H1 (cell line): Measurements from ENCODE around the gene PRICKLE2. TPM values are rescaled to one million over a fixed set of nuclear protein-coding genes. Genes with fewer than 3 reads are reported as not detected.

Experiments used
- CTCF ChIA-PET: fragments of 300-600 bp; sonication (Branson Sonifier 250); formaldehyde crosslinking; loops from one replicate; lab custom pipeline; 2021; ENCODE audit not compliant: partially characterized antibody; lab: Charles Lee
- POLR2A ChIA-PET: fragments of 300-600 bp; sonication (Branson Sonifier 250); formaldehyde crosslinking; loops from one replicate; lab custom pipeline; 2021; ENCODE audit warnings: inconsistent platforms; ENCODE audit not compliant: partially characterized antibody; lab: Charles Lee
- DNase-seq, 2 experiments: peaks; one replicate each; pipeline versions ENCODE4 v3.0.0 to v3.0.0-alpha.2; 2010 to 2022; ENCODE audit warnings: low spot score in 2 of 2, low read depth in 1 of 2, mixed read lengths in 1 of 2
- FAIRE-seq: peaks from 2 replicates; lab custom pipeline; 2011; peaks lifted over from hg19 to GRCh38; lab: Jason Lieb, UNC
- H2AFZ ChIP-seq: 2 replicates; pipeline ENCODE4 v1.8.1; 2012; ENCODE audit warnings: low read length, inconsistent platforms
- H2AK5ac ChIP-seq: 2 replicates; pipeline ENCODE4 v1.6.1; 2013; ENCODE audit warnings: low read depth, low read length
- H2BK120ac ChIP-seq: replicated peaks from 2 replicates; pipeline ENCODE3; 2013; ENCODE audit warnings: low read depth, low read length, inconsistent platforms
- H2BK12ac ChIP-seq: 2 replicates; pipeline ENCODE4 v1.6.1; 2013; ENCODE audit warnings: low read depth, low read length
- H2BK15ac ChIP-seq: 2 replicates; pipeline ENCODE4 v1.6.1; 2013; ENCODE audit warnings: low read length
- H2BK20ac ChIP-seq: 2 replicates; pipeline ENCODE4 v1.6.1; 2013; ENCODE audit warnings: low read length
- H2BK5ac ChIP-seq: 2 replicates; pipeline ENCODE4 v1.6.1; 2013; ENCODE audit warnings: low read depth, low read length
- H3K14ac ChIP-seq: 2 replicates; pipeline ENCODE4 v1.6.1; 2013; ENCODE audit warnings: inconsistent platforms; ENCODE audit not compliant: insufficient read length
- H3K18ac ChIP-seq: 2 replicates; pipeline ENCODE4 v1.6.1; 2013; ENCODE audit warnings: low read length; ENCODE audit errors: extremely low read depth
- H3K23ac ChIP-seq: 2 replicates; pipeline ENCODE4 v1.6.1; 2013; ENCODE audit warnings: inconsistent platforms; ENCODE audit not compliant: insufficient read length
- H3K23me2 ChIP-seq: 2 replicates; pipeline ENCODE4 v1.6.1; 2013; ENCODE audit warnings: low read depth, low read length
- H3K27ac ChIP-seq: 2 replicates; pipeline ENCODE4 v1.6.1; 2011; ENCODE audit warnings: low read depth, low read length, inconsistent platforms
- H3K27me3 ChIP-seq, 4 experiments: replicated peaks in 1 of 4; 1 replicate in 1 of 4; 2 replicates in 3 of 4; pipeline versions ENCODE4 v1.6.1 to v1.8.1; 2011 to 2013; ENCODE audit warnings: low read length in 3 of 4, mild to moderate bottlenecking in 3 of 4, inconsistent platforms in 2 of 4, mixed read lengths in 2 of 4, moderate library complexity in 1 of 4; ENCODE audit not compliant: control insufficient read depth in 3 of 4, insufficient read depth in 3 of 4; ENCODE audit errors: extremely low read depth in 1 of 4
- H3K36me3 ChIP-seq, 4 experiments: 2 replicates each; pipeline versions ENCODE4 v1.6.1 to v1.8.1; 2011 to 2013; ENCODE audit warnings: mild to moderate bottlenecking in 4 of 4, low read length in 3 of 4, moderate library complexity in 2 of 4, control low read depth in 1 of 4, inconsistent platforms in 1 of 4; ENCODE audit not compliant: insufficient read depth in 4 of 4, control insufficient read depth in 2 of 4
- H3K4ac ChIP-seq: replicated peaks from 2 replicates; pipeline ENCODE3; 2013; ENCODE audit warnings: low read length, low read depth, mixed read lengths, inconsistent platforms; ENCODE audit not compliant: insufficient read length
- H3K4me1 ChIP-seq, 4 experiments: replicated peaks in 1 of 4; 1 replicate in 1 of 4; 2 replicates in 3 of 4; pipeline versions ENCODE4 v1.6.1 to v1.8.1; 2011 to 2013; ENCODE audit warnings: low read length in 3 of 4, inconsistent platforms in 2 of 4, mixed read lengths in 1 of 4; ENCODE audit not compliant: insufficient read depth in 4 of 4, control insufficient read depth in 3 of 4
- H3K4me2 ChIP-seq, 2 experiments: 2 replicates each; pipeline versions ENCODE4 v1.6.1 to v1.8.1; 2011 to 2013; ENCODE audit warnings: low read depth in 2 of 2, low read length in 2 of 2, control low read depth in 1 of 2, inconsistent platforms in 1 of 2, mild to moderate bottlenecking in 1 of 2; ENCODE audit not compliant: insufficient read depth in 1 of 2
- H3K4me3 ChIP-seq, 4 experiments: fragments of 200-600, 300-600 bp in 1 of 4; sonication (generic), shearing (Covaris generic), sonication (Bioruptor Twin) in 1 of 4; 2 replicates each; pipeline versions ENCODE4 v1.5.1 to v1.8.1; 2011 to 2016; ENCODE audit warnings: low read length in 4 of 4, low read depth in 3 of 4, control low read depth in 2 of 4, inconsistent platforms in 2 of 4, mild to moderate bottlenecking in 2 of 4, mixed read lengths in 1 of 4, moderate library complexity in 1 of 4; ENCODE audit not compliant: insufficient read depth in 2 of 4; ENCODE audit errors: extremely low read depth in 1 of 4
- H3K56ac ChIP-seq: replicated peaks from 2 replicates; pipeline ENCODE3; 2013; ENCODE audit warnings: low read depth, mild to moderate bottlenecking, mixed read lengths, low read length, inconsistent platforms; ENCODE audit not compliant: insufficient read length
- H3K79me1 ChIP-seq: 2 replicates; pipeline ENCODE4 v1.6.1; 2013; ENCODE audit warnings: low read depth, low read length, control low read depth
- H3K79me2 ChIP-seq, 2 experiments: 2 replicates each; pipeline versions ENCODE4 v1.6.1 to v1.8.1; 2012 to 2013; ENCODE audit warnings: low read length in 2 of 2, mild to moderate bottlenecking in 2 of 2, inconsistent platforms in 1 of 2; ENCODE audit not compliant: insufficient read depth in 2 of 2, control insufficient read depth in 1 of 2
- H3K9ac ChIP-seq, 4 experiments: replicated peaks in 1 of 4; 1 replicate in 1 of 4; 2 replicates in 3 of 4; pipeline versions ENCODE4 v1.6.1 to v1.8.1; 2011 to 2013; ENCODE audit warnings: low read depth in 3 of 4, low read length in 3 of 4, control low read depth in 2 of 4, mild to moderate bottlenecking in 2 of 4, moderate library complexity in 2 of 4, inconsistent platforms in 1 of 4; ENCODE audit errors: extremely low read depth in 1 of 4
- H3K9me3 ChIP-seq, 2 experiments: 2 replicates each; pipeline versions ENCODE4 v1.6.1 to v1.8.1; 2012 to 2013; ENCODE audit warnings: mild to moderate bottlenecking in 2 of 2, moderate library complexity in 2 of 2, control low read depth in 1 of 2, inconsistent platforms in 1 of 2, low read depth in 1 of 2, low read length in 1 of 2, mixed read lengths in 1 of 2; ENCODE audit not compliant: insufficient read depth in 2 of 2
- H4K20me1 ChIP-seq, 2 experiments: replicated peaks in 1 of 2; 2 replicates each; pipeline versions ENCODE3 to v1.8.1; 2011 to 2013; ENCODE audit warnings: inconsistent platforms in 2 of 2, low read length in 2 of 2, mild to moderate bottlenecking in 1 of 2; ENCODE audit not compliant: insufficient read depth in 2 of 2, control insufficient read depth in 1 of 2
- H4K5ac ChIP-seq: 2 replicates; pipeline ENCODE4 v1.6.1; 2013; ENCODE audit warnings: low read length, low read depth, mixed read lengths, inconsistent platforms; ENCODE audit not compliant: insufficient read length
- H4K8ac ChIP-seq: 2 replicates; pipeline ENCODE4 v1.8.0; 2013; ENCODE audit warnings: mild to moderate bottlenecking, moderate library complexity, low read length, inconsistent platforms; ENCODE audit not compliant: insufficient read depth; ENCODE audit errors: extremely low read depth
- H4K91ac ChIP-seq: replicated peaks from 2 replicates; pipeline ENCODE3; 2013; ENCODE audit warnings: low read length, mixed read lengths, inconsistent platforms; ENCODE audit not compliant: insufficient read length
- BCL11A ChIP-seq, 2 experiments: IDR thresholded peaks; one replicate each; pipeline ENCODE4 v1.6.1; 2011; ENCODE audit warnings: low read depth in 2 of 2, low read length in 2 of 2, mild to moderate bottlenecking in 2 of 2
- HDAC2 ChIP-seq, 2 experiments: fragments of 300-600 bp in 1 of 2; sonication (generic) in 1 of 2; IDR thresholded peaks; 2 replicates each; pipeline ENCODE4 v1.6.1; 2011 to 2012; ENCODE audit warnings: low read depth in 2 of 2, low read length in 2 of 2, mild to moderate bottlenecking in 2 of 2, moderate library complexity in 2 of 2, borderline replicate concordance in 1 of 2, inconsistent platforms in 1 of 2
- MAFK ChIP-seq: IDR thresholded peaks from 2 replicates; pipeline ENCODE4 v1.6.1; 2012; ENCODE audit warnings: low read depth, mild to moderate bottlenecking, improper control_type of control experiment, low read length
- POLR2A ChIP-seq, 2 experiments: IDR thresholded peaks; 1 replicate in 1 of 2; 2 replicates in 1 of 2; pipeline ENCODE4 v1.6.1; 2011; ENCODE audit warnings: low read depth in 2 of 2, low read length in 2 of 2, mild to moderate bottlenecking in 2 of 2; ENCODE audit errors: control extremely low read depth in 1 of 2
- RNF2 ChIP-seq: fragments of 200-900, 300-1000 bp; sonication (generic); IDR thresholded peaks from 2 replicates; pipeline ENCODE4 v1.7.1; 2016; ENCODE audit warnings: borderline replicate concordance, low read depth, mild to moderate bottlenecking, antibody characterized with exemption, low read length; ENCODE audit not compliant: poor library complexity, severe bottlenecking; ENCODE audit errors: missing control alignments
- YY1 ChIP-seq: IDR thresholded peaks from 2 replicates; pipeline ENCODE4 v1.6.1; 2011; ENCODE audit warnings: low read depth, mild to moderate bottlenecking, low read length
- WGBS, 2 experiments: shearing (Covaris generic) in 1 of 2; methylation state at CpG; one replicate each; pipeline versions ENCODE4 v1.1.6 to v1.1.7; 2013 to 2015; ENCODE audit warnings: low lambda C conversion rate in 2 of 2, mixed read lengths in 2 of 2, inconsistent platforms in 1 of 2, low coverage in 1 of 2, missing lambda C conversion rate in 1 of 2; ENCODE audit not compliant: insufficient replicate concordance in 2 of 2, insufficient coverage in 1 of 2, insufficient read length in 1 of 2; ENCODE audit errors: extremely low coverage in 1 of 2, missing lambda C conversion rate in 1 of 2; 5-methylcytosine and 5-hydroxymethylcytosine counted together
- polyA plus RNA-seq, 7 experiments: library from polyadenylated mRNA; depleted of rRNA in 3 of 7; stranded (reverse) in 5 of 7; unstranded in 2 of 7; fragments of >200 nt in 5 of 7; fragments of 200-250 nt in 2 of 7; gene quantifications; 1 replicate in 5 of 7; 2 replicates in 1 of 7; 4 replicates in 1 of 7; pipeline versions ENCODE4 v1.2.1 to v1.2.3, GENCODE V29; 2011 to 2013; ENCODE audit warnings: missing spikeins in 2 of 7, mixed read lengths in 2 of 7
- total RNA-seq: library from RNA; stranded (reverse); fragmentation: NEBNext Ultra II Directional; extraction: Animal tissue kit (Norgen Biotek cat#: 25700); gene quantifications from 2 replicates; pipeline ENCODE4 v1.2.1, GENCODE V29; 2021
- TF ChIP-seq, protein P1 (sequence below): IDR thresholded peaks from 2 replicates; pipeline ENCODE4 v1.6.1; 2011; ENCODE audit warnings: low read length, improper control_type of control experiment

The PRICKLE2 gene
- total and polyA plus RNA-seq, 2 of the 8 experiments (the other 6 are each of a cell fraction or from before 2014, with no cell fraction given): 2.9 to 8.0 TPM

DNA sequence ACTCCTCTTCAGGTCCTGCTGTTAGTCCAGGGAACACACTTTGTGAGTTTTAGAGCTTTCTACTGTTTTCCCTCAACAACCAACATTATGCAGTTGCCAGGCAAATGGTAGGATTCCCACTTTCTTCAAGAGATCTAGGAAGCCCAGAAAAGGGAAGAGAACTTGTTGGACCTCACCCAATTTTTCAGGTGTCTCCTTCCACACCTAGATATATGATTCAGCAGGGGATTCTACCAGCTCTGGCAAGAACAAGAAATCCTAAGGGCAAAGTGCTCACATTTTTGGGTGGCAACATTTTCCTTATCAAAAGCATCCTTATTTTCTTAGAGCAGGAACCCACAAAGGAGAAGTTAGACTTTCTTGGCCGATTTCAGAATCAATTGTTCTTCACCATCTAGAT, 57.4 kb downstream of the PRICKLE2 start:
- Histone ChIP-seq H3K79me1 (no peaks in the 10 kb centered on the region), H3K4me3 (no peak overlapping the region), H3K4ac (no peak overlapping the region), H2BK15ac (no peak overlapping the region), H3K27ac (no peak overlapping the region), H2AK5ac (no peak overlapping the region), H3K56ac (no peak overlapping the region), H3K4me1 (peaks cover 3 to 12% (median 8%) of the 10 kb centered on the region in 4 experiments; a peak in 5 of 7 replicates), H2BK120ac (no peak overlapping the region), H3K4me2 (no peak overlapping the region), H3K14ac (no peak overlapping the region), H3K79me2 (no peaks in the 10 kb centered on the region), H4K5ac (no peak overlapping the region), H2BK12ac (no peak overlapping the region), H2AFZ (no peak overlapping the region), H2BK20ac (no peak overlapping the region), H3K27me3 (no peaks in the 10 kb centered on the region), H4K8ac (no peak overlapping the region), H3K18ac (no peak overlapping the region), H3K9me3 (no peaks in the 10 kb centered on the region)
- no peak for DNase-seq
- POLR2A ChIA-PET: no interaction called here
- no peak for FAIRE-seq
- no peak for TF ChIP-seq BCL11A (IDR thresholded peaks at IDR 0.05; ENCODE audit: low read depth in 2 of 2, low read length in 2 of 2)
- no peak for TF ChIP-seq MAFK
- TF ChIP-seq RNF2: no peak
- TF ChIP-seq, protein P1, sequence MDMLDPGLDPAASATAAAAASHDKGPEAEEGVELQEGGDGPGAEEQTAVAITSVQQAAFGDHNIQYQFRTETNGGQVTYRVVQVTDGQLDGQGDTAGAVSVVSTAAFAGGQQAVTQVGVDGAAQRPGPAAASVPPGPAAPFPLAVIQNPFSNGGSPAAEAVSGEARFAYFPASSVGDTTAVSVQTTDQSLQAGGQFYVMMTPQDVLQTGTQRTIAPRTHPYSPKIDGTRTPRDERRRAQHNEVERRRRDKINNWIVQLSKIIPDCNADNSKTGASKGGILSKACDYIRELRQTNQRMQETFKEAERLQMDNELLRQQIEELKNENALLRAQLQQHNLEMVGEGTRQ: no peak
- no peak for TF ChIP-seq YY1
- TF ChIP-seq POLR2A (IDR thresholded peaks at IDR 0.05; ENCODE audit: control extremely low read depth in 1 of 2, low read depth in 2 of 2, low read length in 2 of 2): no peak
- no peak for TF ChIP-seq HDAC2 (IDR thresholded peaks at IDR 0.05; ENCODE audit: borderline replicate concordance in 1 of 2, low read depth in 2 of 2, low read length in 2 of 2)
- TF ChIP-seq, all 59 proteins: peak for 0
- H3K23ac ChIP-seq: no peak overlapping the region
- H3K36me3 ChIP-seq: no peaks in the 10 kb centered on the region
- no peak overlapping the region for H4K91ac ChIP-seq
- no peaks in the 10 kb centered on the region for H4K20me1 ChIP-seq
- H3K9ac ChIP-seq: no peak overlapping the region
- H2BK5ac ChIP-seq: no peak overlapping the region
- CTCF ChIA-PET: interaction anchor here (1.1 to 5.8 kb wide), 15 partner anchors 10 to 317 kb away, joined by 3 to 29 read pairs (median 6); no protein-coding TSS in a partner anchor
- 100% methylated on average over 1 of the region's 1 CpG; no CpG with 5 or more reads in 1 of the 2 experiments for WGBS, 2 experiments
- H3K23me2 ChIP-seq: no peaks in the 10 kb centered on the region
